Measurements from ENCODE around the gene GNG8. TPM values are rescaled to one million over a fixed set of nuclear protein-coding genes. Genes with fewer than 3 reads are reported as not detected.

GNG8 gene
- total RNA-seq, 1 donor from 2014 or later: 38.2 TPM

GRCh38 chr19:46606681-46607447 is 29.1 kb downstream of the GNG8 start:
- ATAC-seq (ENCODE audit: low read depth) (no peak), DNase-seq (no peak)
- intact Hi-C loops (cut with micrococcal nuclease): no loop called here
- no peaks in the 10 kb centered on the region for H3K27me3 Mint-ChIP-seq
- H3K36me3 Mint-ChIP-seq (ENCODE audit: low read depth): peaks cover 53% of the 10 kb centered on the region
- H3K27ac Mint-ChIP-seq: no peak overlapping the region
- H3K9me3 Mint-ChIP-seq: no peaks in the 10 kb centered on the region
- H3K4me1 Mint-ChIP-seq: peaks cover 35% of the 10 kb centered on the region
- ChIA-PET POLR2A (interaction anchor here (3.1 kb wide), 1 partner anchor 55 kb away, joined by 14 read pairs; the partner anchor contains the start of gene DACT3), CTCF (interaction anchor here (0.8 to 1.2 kb wide), 3 partner anchors 55 to 122 kb away, joined by 3 to 4 read pairs (median 3); partner anchors contain the start of gene DACT3)
- TF ChIP-seq CTCF (IDR thresholded peaks at IDR 0.05): no peak
- no peak overlapping the region for H3K4me3 Mint-ChIP-seq

- TF ChIP-seq CTCF (IDR thresholded peaks at IDR 0.05): no peak
- intact Hi-C loops (cut with micrococcal nuclease): no loop called here
- no peak overlapping the region for H3K4me3 Mint-ChIP-seq
- H3K4me1 Mint-ChIP-seq: peaks cover 30% of the 10 kb centered on the region
- H3K36me3 Mint-ChIP-seq (ENCODE audit: low read depth): peaks cover 51% of the 10 kb centered on the region
- H3K27ac Mint-ChIP-seq: no peak overlapping the region
- POLR2A ChIA-PET: interaction anchor here (3.1 kb wide), 1 partner anchor 56 kb away, joined by 14 read pairs; the partner anchor contains the start of gene DACT3
- CTCF ChIA-PET: interaction anchor here (0.8 to 1.5 kb wide), 3 partner anchors 8 to 68 kb away, joined by 3 to 4 read pairs (median 4); partner anchors contain the start of gene DACT3
- DNase-seq (no peak), ATAC-seq (ENCODE audit: low read depth) (no peak)
- no peaks in the 10 kb centered on the region for H3K27me3 Mint-ChIP-seq
- H3K9me3 Mint-ChIP-seq: no peaks in the 10 kb centered on the region
Measured at GRCh38 chr19:46606019-46606418, 30.0 kb downstream of the GNG8 start.

DNA sequence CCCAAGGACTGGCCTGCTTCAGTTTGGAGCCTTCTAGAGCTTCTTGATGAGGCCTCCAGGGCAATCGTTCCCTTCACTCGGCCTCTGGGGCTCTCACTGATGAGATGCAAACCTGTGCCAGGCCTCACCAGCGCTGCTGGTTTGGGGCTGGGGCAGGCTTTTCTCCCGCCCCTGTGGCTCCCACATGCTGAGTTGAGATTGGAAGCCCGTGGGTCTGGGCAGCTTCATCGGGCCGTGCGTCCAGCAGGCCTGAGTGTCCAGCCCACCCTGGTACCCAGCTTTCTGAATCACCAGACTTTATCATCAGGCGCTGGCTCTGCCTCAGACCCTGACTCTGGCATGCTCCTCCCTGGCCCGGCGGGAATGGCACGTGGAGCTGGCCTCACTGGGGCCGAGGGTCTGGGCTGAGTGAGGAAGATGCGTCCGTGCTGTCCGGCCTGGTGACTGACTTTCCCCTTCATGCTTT is 30.6 kb downstream of the GNG8 start:
- no peak for TF ChIP-seq CTCF (IDR thresholded peaks at IDR 0.05)
- H3K36me3 Mint-ChIP-seq (ENCODE audit: low read depth): peaks cover 52% of the 10 kb centered on the region
- ATAC-seq (ENCODE audit: low read depth): no peak
- intact Hi-C loops (cut with micrococcal nuclease): no loop called here
- peaks cover 27% of the 10 kb centered on the region for H3K4me1 Mint-ChIP-seq
- no peak for DNase-seq
- H3K27ac Mint-ChIP-seq: no peak overlapping the region
- ChIA-PET CTCF (interaction anchor here (1.2 to 1.5 kb wide), 2 partner anchors 9 to 11 kb away, joined by 3 to 4 read pairs; no protein-coding TSS in a partner anchor), POLR2A (interaction anchor here (3.1 kb wide), 1 partner anchor 56 kb away, joined by 14 read pairs; the partner anchor contains the start of gene DACT3)
- no peaks in the 10 kb centered on the region for H3K27me3 Mint-ChIP-seq
- no peak overlapping the region for H3K4me3 Mint-ChIP-seq
- H3K9me3 Mint-ChIP-seq: no peaks in the 10 kb centered on the region

- H3K27me3 Mint-ChIP-seq: no peaks in the 10 kb centered on the region
- peaks cover 53% of the 10 kb centered on the region for H3K36me3 Mint-ChIP-seq (ENCODE audit: low read depth)
- TF ChIP-seq CTCF (IDR thresholded peaks at IDR 0.05): no peak
- ATAC-seq (ENCODE audit: low read depth): no peak
- H3K4me3 Mint-ChIP-seq: no peak overlapping the region
- intact Hi-C loops (cut with micrococcal nuclease): no loop called here
- POLR2A ChIA-PET: no interaction called here
- peaks cover 30% of the 10 kb centered on the region for H3K4me1 Mint-ChIP-seq
- CTCF ChIA-PET: interaction anchor here (1.2 to 5.3 kb wide), 3 partner anchors 9 to 57 kb away, joined by 3 to 33 read pairs (median 4); partner anchors contain the start of gene DACT3
- no peak for DNase-seq
- no peak overlapping the region for H3K27ac Mint-ChIP-seq
- H3K9me3 Mint-ChIP-seq: no peaks in the 10 kb centered on the region
Measured at GRCh38 chr19:46604781-46605355, 31.1 kb downstream of the GNG8 start.

All from activated B cell treated with CpG ODN at 0.5 μM for 24 hours (primary cell).